K562 (cell line): Measurements from ENCODE around the gene PPP1R16B. TPM values are rescaled to one million over a fixed set of nuclear protein-coding genes. Genes with fewer than 3 reads are reported as not detected.

Experiments
- ADNP ChIP-seq: fragments of 200-800 bp; sonication (Bioruptor generic); IDR thresholded peaks from 2 replicates; pipeline ENCODE4 v1.6.1; 2016; ENCODE audit warnings: missing genetic modification characterization, missing compliant biosample characterization
- ASH1L ChIP-seq: fragments of 450-650 bp; IDR thresholded peaks from 2 replicates; pipeline ENCODE4 v1.6.1; 2018; ENCODE audit warnings: borderline replicate concordance, mild to moderate bottlenecking, low read depth; ENCODE audit not compliant: partially characterized antibody
- EP300 ChIP-seq: IDR thresholded peaks from 2 replicates; pipeline ENCODE4 v1.6.1; 2012; ENCODE audit warnings: low read length, improper control_type of control experiment
- GTF2F1 ChIP-seq: IDR thresholded peaks from 2 replicates; pipeline ENCODE4 v1.6.1; 2011; ENCODE audit warnings: low read depth, low read length, improper control_type of control experiment
- NCOA4 ChIP-seq: fragments of 450-650 bp; IDR thresholded peaks from 2 replicates; pipeline ENCODE4 v1.6.1; 2018; ENCODE audit warnings: mild to moderate bottlenecking; ENCODE audit not compliant: partially characterized antibody
- NFE2L1 ChIP-seq: fragments of 450-650 bp; IDR thresholded peaks from 2 replicates; pipeline ENCODE4 v1.6.1; 2016; ENCODE audit warnings: missing genetic modification characterization, low read depth, mild to moderate bottlenecking, missing compliant biosample characterization, moderate library complexity, borderline replicate concordance
- ZBTB1 ChIP-seq: sonication (generic); formaldehyde crosslinking; IDR thresholded peaks from 2 replicates; pipeline ENCODE4 v1.8.1; 2023; ENCODE audit warnings: missing genetic modification reagents, low read depth, mild to moderate bottlenecking, borderline replicate concordance
- ZBTB7A ChIP-seq: IDR thresholded peaks from 2 replicates; pipeline ENCODE4 v1.6.1; 2011; ENCODE audit warnings: low read depth, mild to moderate bottlenecking, low read length, moderate library complexity, borderline replicate concordance; ENCODE audit not compliant: control insufficient read depth
- ZNF24 ChIP-seq: fragments of 450-650 bp; IDR thresholded peaks from 2 replicates; pipeline ENCODE4 v1.6.1; 2016
- ZNF408 ChIP-seq: fragments of 250-450 bp; sonication (Bioruptor Pico); IDR thresholded peaks from 2 replicates; pipeline ENCODE4 v1.4.0; 2020; ENCODE audit warnings: low read depth, mild to moderate bottlenecking, moderate library complexity
- ZNF507 ChIP-seq: conservative IDR thresholded peaks from 2 replicates; pipeline ENCODE4 v1.6.1; 2017; ENCODE audit warnings: missing genetic modification characterization, missing compliant biosample characterization
- polyA plus RNA-seq, 8 experiments: library from polyadenylated mRNA; depleted of rRNA in 4 of 8; stranded (reverse) in 5 of 8; unstranded in 3 of 8; fragments of >200 nt; fragmentation: Nextera tagmentation in 2 of 8; fragmentation: Illumina TruSeq in 1 of 8; extraction: Ambion mirVana in 2 of 8; extraction: Trizol in 1 of 8; gene quantifications; 2 replicates each; pipeline versions ENCODE4 v1.2.1 to v1.2.3, GENCODE V29; 2011 to 2014; ENCODE audit warnings: inconsistent platforms in 1 of 8, missing spikeins in 1 of 8
- total RNA-seq, 7 experiments: library from RNA; depleted of rRNA in 6 of 7; stranded (reverse); fragments of >200 nt in 6 of 7; fragmentation: Illumina TruSeq in 2 of 7; extraction: Trizol in 2 of 7; gene quantifications; 2 replicates each; pipeline versions ENCODE4 v1.2.1 to v1.2.3, GENCODE V29; 2011 to 2021; ENCODE audit warnings: low replicate concordance in 1 of 7
- TF ChIP-seq, protein P1 (sequence below): fragments of 450-650 bp; conservative IDR thresholded peaks from 2 replicates; pipeline ENCODE4 v1.6.1; 2016; ENCODE audit warnings: missing genetic modification characterization, low read depth, mild to moderate bottlenecking, missing compliant biosample characterization, moderate library complexity
- TF ChIP-seq, protein P2 (sequence below): fragments of 250-450 bp; sonication (Bioruptor Pico); IDR thresholded peaks from 2 replicates; pipeline ENCODE4 v1.5.0; 2022; ENCODE audit warnings: mild to moderate bottlenecking
- TF ChIP-seq, protein P3 (sequence below): sonication (generic); formaldehyde crosslinking; IDR thresholded peaks from 2 replicates; pipeline ENCODE4 v1.8.0; 2023; ENCODE audit warnings: mild to moderate bottlenecking, missing genetic modification reagents
- TF ChIP-seq, protein P4 (sequence below), 2 experiments: fragments of 150-350 bp in 1 of 2; IDR thresholded peaks; 2 replicates each; pipeline ENCODE4 v1.6.1; 2012 to 2016; ENCODE audit warnings: low read depth in 2 of 2, low read length in 2 of 2, mild to moderate bottlenecking in 1 of 2, moderate library complexity in 1 of 2
- TF ChIP-seq, protein P5 (sequence below): sonication (generic); formaldehyde crosslinking; IDR thresholded peaks from 2 replicates; pipeline ENCODE4 v1.8.1; 2023; ENCODE audit warnings: mild to moderate bottlenecking, missing genetic modification reagents

Gene PPP1R16B
- total and polyA plus RNA-seq, 9 of the 15 experiments (the other 6 are each of a cell fraction or from before 2014, with no cell fraction given) = 1.5 to 11.5 (median 6.8) TPM

DNA sequence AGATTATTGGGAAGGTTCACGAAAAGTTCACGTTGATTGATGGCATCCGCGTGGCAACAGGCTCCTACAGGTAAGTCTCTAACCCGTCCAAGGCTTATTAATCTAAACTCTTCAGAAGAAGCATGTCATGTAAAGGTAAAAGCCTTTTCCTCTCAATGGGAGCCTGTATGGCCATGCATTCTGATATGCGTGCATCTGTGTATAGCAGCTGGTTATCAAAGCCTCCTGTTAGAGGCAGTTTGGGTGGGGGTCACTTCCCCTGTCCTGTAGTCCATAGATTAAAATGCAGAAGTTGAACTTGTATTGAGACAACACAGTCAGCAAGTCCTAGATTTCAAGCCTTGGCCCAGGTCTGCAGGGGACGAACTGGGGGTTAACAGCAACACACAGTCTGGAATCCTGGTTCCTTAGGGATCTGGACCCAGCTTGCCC lies 142.4 kb downstream of the PPP1R16B start (continued):
- peak; percentile 90 for TF ChIP-seq ZBTB7A
- TF ChIP-seq, protein P1, sequence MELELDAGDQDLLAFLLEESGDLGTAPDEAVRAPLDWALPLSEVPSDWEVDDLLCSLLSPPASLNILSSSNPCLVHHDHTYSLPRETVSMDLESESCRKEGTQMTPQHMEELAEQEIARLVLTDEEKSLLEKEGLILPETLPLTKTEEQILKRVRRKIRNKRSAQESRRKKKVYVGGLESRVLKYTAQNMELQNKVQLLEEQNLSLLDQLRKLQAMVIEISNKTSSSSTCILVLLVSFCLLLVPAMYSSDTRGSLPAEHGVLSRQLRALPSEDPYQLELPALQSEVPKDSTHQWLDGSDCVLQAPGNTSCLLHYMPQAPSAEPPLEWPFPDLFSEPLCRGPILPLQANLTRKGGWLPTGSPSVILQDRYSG (tag) = peak; percentile 72
- TF ChIP-seq, protein P2, sequence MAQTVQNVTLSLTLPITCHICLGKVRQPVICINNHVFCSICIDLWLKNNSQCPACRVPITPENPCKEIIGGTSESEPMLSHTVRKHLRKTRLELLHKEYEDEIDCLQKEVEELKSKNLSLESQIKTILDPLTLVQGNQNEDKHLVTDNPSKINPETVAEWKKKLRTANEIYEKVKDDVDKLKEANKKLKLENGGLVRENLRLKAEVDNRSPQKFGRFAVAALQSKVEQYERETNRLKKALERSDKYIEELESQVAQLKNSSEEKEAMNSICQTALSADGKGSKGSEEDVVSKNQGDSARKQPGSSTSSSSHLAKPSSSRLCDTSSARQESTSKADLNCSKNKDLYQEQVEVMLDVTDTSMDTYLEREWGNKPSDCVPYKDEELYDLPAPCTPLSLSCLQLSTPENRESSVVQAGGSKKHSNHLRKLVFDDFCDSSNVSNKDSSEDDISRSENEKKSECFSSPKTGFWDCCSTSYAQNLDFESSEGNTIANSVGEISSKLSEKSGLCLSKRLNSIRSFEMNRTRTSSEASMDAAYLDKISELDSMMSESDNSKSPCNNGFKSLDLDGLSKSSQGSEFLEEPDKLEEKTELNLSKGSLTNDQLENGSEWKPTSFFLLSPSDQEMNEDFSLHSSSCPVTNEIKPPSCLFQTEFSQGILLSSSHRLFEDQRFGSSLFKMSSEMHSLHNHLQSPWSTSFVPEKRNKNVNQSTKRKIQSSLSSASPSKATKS = no peak
- peak; percentile 39; the same call in 1 of the 2 replicates for TF ChIP-seq ZNF24
- TF ChIP-seq, protein P3, sequence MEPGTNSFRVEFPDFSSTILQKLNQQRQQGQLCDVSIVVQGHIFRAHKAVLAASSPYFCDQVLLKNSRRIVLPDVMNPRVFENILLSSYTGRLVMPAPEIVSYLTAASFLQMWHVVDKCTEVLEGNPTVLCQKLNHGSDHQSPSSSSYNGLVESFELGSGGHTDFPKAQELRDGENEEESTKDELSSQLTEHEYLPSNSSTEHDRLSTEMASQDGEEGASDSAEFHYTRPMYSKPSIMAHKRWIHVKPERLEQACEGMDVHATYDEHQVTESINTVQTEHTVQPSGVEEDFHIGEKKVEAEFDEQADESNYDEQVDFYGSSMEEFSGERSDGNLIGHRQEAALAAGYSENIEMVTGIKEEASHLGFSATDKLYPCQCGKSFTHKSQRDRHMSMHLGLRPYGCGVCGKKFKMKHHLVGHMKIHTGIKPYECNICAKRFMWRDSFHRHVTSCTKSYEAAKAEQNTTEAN (CRISPR knock-in tag) = no peak
- TF ChIP-seq EP300 = peak; percentile 99
- TF ChIP-seq ZNF408 (CRISPR knock-in tag) = no peak
- TF ChIP-seq ZBTB1 (CRISPR knock-in tag) = no peak
- TF ChIP-seq ASH1L = no peak
- TF ChIP-seq GTF2F1 = no peak
- no peak for TF ChIP-seq ADNP (tag)
- TF ChIP-seq, protein P4, sequence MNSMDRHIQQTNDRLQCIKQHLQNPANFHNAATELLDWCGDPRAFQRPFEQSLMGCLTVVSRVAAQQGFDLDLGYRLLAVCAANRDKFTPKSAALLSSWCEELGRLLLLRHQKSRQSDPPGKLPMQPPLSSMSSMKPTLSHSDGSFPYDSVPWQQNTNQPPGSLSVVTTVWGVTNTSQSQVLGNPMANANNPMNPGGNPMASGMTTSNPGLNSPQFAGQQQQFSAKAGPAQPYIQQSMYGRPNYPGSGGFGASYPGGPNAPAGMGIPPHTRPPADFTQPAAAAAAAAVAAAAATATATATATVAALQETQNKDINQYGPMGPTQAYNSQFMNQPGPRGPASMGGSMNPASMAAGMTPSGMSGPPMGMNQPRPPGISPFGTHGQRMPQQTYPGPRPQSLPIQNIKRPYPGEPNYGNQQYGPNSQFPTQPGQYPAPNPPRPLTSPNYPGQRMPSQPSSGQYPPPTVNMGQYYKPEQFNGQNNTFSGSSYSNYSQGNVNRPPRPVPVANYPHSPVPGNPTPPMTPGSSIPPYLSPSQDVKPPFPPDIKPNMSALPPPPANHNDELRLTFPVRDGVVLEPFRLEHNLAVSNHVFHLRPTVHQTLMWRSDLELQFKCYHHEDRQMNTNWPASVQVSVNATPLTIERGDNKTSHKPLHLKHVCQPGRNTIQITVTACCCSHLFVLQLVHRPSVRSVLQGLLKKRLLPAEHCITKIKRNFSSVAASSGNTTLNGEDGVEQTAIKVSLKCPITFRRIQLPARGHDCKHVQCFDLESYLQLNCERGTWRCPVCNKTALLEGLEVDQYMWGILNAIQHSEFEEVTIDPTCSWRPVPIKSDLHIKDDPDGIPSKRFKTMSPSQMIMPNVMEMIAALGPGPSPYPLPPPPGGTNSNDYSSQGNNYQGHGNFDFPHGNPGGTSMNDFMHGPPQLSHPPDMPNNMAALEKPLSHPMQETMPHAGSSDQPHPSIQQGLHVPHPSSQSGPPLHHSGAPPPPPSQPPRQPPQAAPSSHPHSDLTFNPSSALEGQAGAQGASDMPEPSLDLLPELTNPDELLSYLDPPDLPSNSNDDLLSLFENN (IDR thresholded peaks at IDR 0.05; ENCODE audit: low read depth in 2 of 2, low read length in 2 of 2) = peak in 1 of 2 experiments; percentile 99; a peak in 2 of 4 replicates
- TF ChIP-seq NCOA4 = peak; percentile 61
- TF ChIP-seq ZNF507 (tag) = no peak
- no peak for TF ChIP-seq NFE2L1 (tag)
- TF ChIP-seq, protein P5, sequence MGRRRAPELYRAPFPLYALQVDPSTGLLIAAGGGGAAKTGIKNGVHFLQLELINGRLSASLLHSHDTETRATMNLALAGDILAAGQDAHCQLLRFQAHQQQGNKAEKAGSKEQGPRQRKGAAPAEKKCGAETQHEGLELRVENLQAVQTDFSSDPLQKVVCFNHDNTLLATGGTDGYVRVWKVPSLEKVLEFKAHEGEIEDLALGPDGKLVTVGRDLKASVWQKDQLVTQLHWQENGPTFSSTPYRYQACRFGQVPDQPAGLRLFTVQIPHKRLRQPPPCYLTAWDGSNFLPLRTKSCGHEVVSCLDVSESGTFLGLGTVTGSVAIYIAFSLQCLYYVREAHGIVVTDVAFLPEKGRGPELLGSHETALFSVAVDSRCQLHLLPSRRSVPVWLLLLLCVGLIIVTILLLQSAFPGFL (CRISPR knock-in tag) = no peak
